Activated CD4-positive, alpha-beta T cell treated with anti-CD3 and anti-CD28 coated beads for 36 hours (primary cell): ENCODE results near the gene GATAD1. TPM values are rescaled to one million over a fixed set of nuclear protein-coding genes. Genes with fewer than 3 reads are reported as not detected.
"Not testable (repeated sequence)": the region's sequence is repeated elsewhere in the genome, so short reads cannot be mapped to it uniquely, and the experiment has no call there.

Experiments used
- ATAC-seq: fragments of 200-7000 bp; cut with Tn5 transposase; one replicate; pipeline ENCODE4 v1.10.0; 2021; ENCODE audit warnings: mild to moderate bottlenecking, moderate library complexity
- CTCF ChIA-PET: fragments of 350-600 bp; sonication (Branson Sonifier 250); formaldehyde crosslinking; loops from one replicate; lab custom pipeline; 2021; ENCODE audit warnings: antibody characterized with exemption; lab: Charles Lee
- POLR2A ChIA-PET: fragments of 350-600 bp; sonication (Branson Sonifier 250); formaldehyde crosslinking; loops from one replicate; lab custom pipeline; 2021; ENCODE audit warnings: antibody characterized with exemption, inconsistent platforms; lab: Charles Lee
- DNase-seq: peaks from one replicate; pipeline ENCODE4 v3.0.0-alpha.2; 2020
- H3K27ac Mint-ChIP-seq: one replicate; pipeline ENCODE4 v1.8.0; 2021; ENCODE audit warnings: mixed read lengths
- H3K27me3 Mint-ChIP-seq: one replicate; pipeline ENCODE4 v1.8.0; 2021; ENCODE audit warnings: mixed read lengths
- H3K36me3 Mint-ChIP-seq: one replicate; pipeline ENCODE4 v1.8.0; 2021; ENCODE audit warnings: low read depth, mixed read lengths
- H3K4me1 Mint-ChIP-seq: one replicate; pipeline ENCODE4 v1.8.0; 2021; ENCODE audit warnings: mixed read lengths
- H3K4me3 Mint-ChIP-seq: one replicate; pipeline ENCODE4 v1.8.0; 2021; ENCODE audit warnings: mild to moderate bottlenecking, moderate library complexity, mixed read lengths
- H3K9me3 Mint-ChIP-seq: one replicate; pipeline ENCODE4 v1.8.0; 2021; ENCODE audit warnings: low read depth, mixed read lengths
- intact Hi-C, 2 experiments: fragments of 100-400 bp; cut with DNase I in 1 of 2; cut with micrococcal nuclease in 1 of 2; formaldehyde crosslinking; loops; one replicate each; pipeline versions ENCODE4 v1.14.2 to v1.15.1; 2022 to 2024; cut with DNase I, micrococcal nuclease
- total RNA-seq, 2 experiments: library from RNA; stranded (reverse); gene quantifications; one replicate each; pipeline ENCODE4 v1.2.3, GENCODE V29; 2021

The GATAD1 gene
- total RNA-seq = 10 to 100 TPM; 18.4 to 19.0 TPM

GRCh38 chr7:92447345-92448204, at the start of gene GATAD1:
Gene GATAD1 (plus strand): TSS chr7:92447482. CDS start chr7:92447730, 248 bp downstream.
- Mint-ChIP-seq H3K4me3 (peak within 1 kb of the TSS; percentile 86), H3K27me3 (no peaks in the 10 kb centered on the region), H3K36me3 (peaks cover 23% of the 10 kb centered on the region), H3K4me1 (peaks cover 15% of the 10 kb centered on the region), H3K27ac (peak within 1 kb of the TSS; percentile 84), H3K9me3 (no peaks in the 10 kb centered on the region)
- ATAC-seq = peak; percentile 89
- CTCF ChIA-PET = interaction anchor here (0.5 to 4.8 kb wide), 38 partner anchors 9 to 667 kb away, joined by 3 to 93 read pairs (median 4); partner anchors contain the start of genes ANKIB1, CYP51A1, KRIT1 and LRRD1
- peak; percentile 91 for DNase-seq
- intact Hi-C loops = loop anchor here (1.0 to 10.0 kb wide), 15 partner anchors 23 to 1365 kb away; partner anchors contain the start of genes ANKIB1 (in 2 of the 2), CYP51A1 (in 2 of the 2), KRIT1 (in 2 of the 2) and LRRD1 (in 2 of the 2)
- POLR2A ChIA-PET = interaction anchor here (0.5 to 2.7 kb wide), 9 partner anchors 23 to 581 kb away, joined by 3 to 12 read pairs (median 6); partner anchors contain the start of genes ANKIB1, CYP51A1, KRIT1 and PEX1

GRCh38 chr7:92397542-92397941, 49.7 kb upstream of the GATAD1 start:
- DNase-seq = no peak
- H3K4me3 Mint-ChIP-seq = no peak overlapping the region
- peaks cover 1% of the 10 kb centered on the region for H3K4me1 Mint-ChIP-seq
- H3K9me3 Mint-ChIP-seq = no peaks in the 10 kb centered on the region
- ChIA-PET POLR2A (no interaction called here), CTCF (no interaction called here)
- no peak for ATAC-seq
- H3K36me3 Mint-ChIP-seq = peaks cover 17% of the 10 kb centered on the region
- no peaks in the 10 kb centered on the region for H3K27me3 Mint-ChIP-seq
- H3K27ac Mint-ChIP-seq = no peak overlapping the region
- intact Hi-C loops = no loop called here

GRCh38 chr7:92400013-92400412, 47.3 kb upstream of the GATAD1 start:
- no peak for DNase-seq
- intact Hi-C loops = no loop called here
- Mint-ChIP-seq H3K27ac (no peak overlapping the region), H3K9me3 (no peaks in the 10 kb centered on the region), H3K4me1 (peaks cover 19% of the 10 kb centered on the region), H3K4me3 (no peak overlapping the region), H3K36me3 (peaks cover 19% of the 10 kb centered on the region), H3K27me3 (no peaks in the 10 kb centered on the region)
- ChIA-PET CTCF (no interaction called here), POLR2A (no interaction called here)
- no peak for ATAC-seq

GRCh38 chr7:92402920-92403759, 44.1 kb upstream of the GATAD1 start:
- ChIA-PET POLR2A (no interaction called here), CTCF (no interaction called here)
- Mint-ChIP-seq H3K27ac (peak overlapping the region; percentile 9), H3K9me3 (no peaks in the 10 kb centered on the region), H3K36me3 (peaks cover 12% of the 10 kb centered on the region), H3K4me3 (no peak overlapping the region), H3K4me1 (peaks cover 19% of the 10 kb centered on the region), H3K27me3 (no peaks in the 10 kb centered on the region)
- DNase-seq = no peak
- peak; percentile 62 for ATAC-seq
- intact Hi-C loops = no loop called here

- H3K36me3 Mint-ChIP-seq = peaks cover 7% of the 10 kb centered on the region
- intact Hi-C loops = no loop called here
- DNase-seq (no peak), ATAC-seq (peak; percentile 14)
- peaks cover 19% of the 10 kb centered on the region for H3K4me1 Mint-ChIP-seq
- no peak overlapping the region for H3K27ac Mint-ChIP-seq
- H3K9me3 Mint-ChIP-seq = no peaks in the 10 kb centered on the region
- H3K4me3 Mint-ChIP-seq = no peak overlapping the region
- ChIA-PET CTCF (interaction anchor here (1.3 kb wide), 1 partner anchor 16 kb away, joined by 3 read pairs; no protein-coding TSS in a partner anchor), POLR2A (no interaction called here)
- no peaks in the 10 kb centered on the region for H3K27me3 Mint-ChIP-seq
Measured at GRCh38 chr7:92403760-92404074, 43.6 kb upstream of the GATAD1 start.

- intact Hi-C loops = no loop called here
- DNase-seq (peak; percentile 62), ATAC-seq (peak; percentile 72)
- H3K4me3 Mint-ChIP-seq = no peak overlapping the region
- peaks cover 4% of the 10 kb centered on the region for H3K36me3 Mint-ChIP-seq
- no peaks in the 10 kb centered on the region for H3K9me3 Mint-ChIP-seq
- peaks cover 19% of the 10 kb centered on the region for H3K4me1 Mint-ChIP-seq
- ChIA-PET CTCF (interaction anchor here (0.9 to 1.4 kb wide), 4 partner anchors 13 to 44 kb away, joined by 3 to 5 read pairs (median 4); partner anchors contain the start of gene GATAD1), POLR2A (no interaction called here)
- H3K27ac Mint-ChIP-seq = peak overlapping the region; percentile 2
- H3K27me3 Mint-ChIP-seq = no peaks in the 10 kb centered on the region
Measured at GRCh38 chr7:92404170-92404614, 43.1 kb upstream of the GATAD1 start.

GRCh38 chr7:92409357-92409756, 37.9 kb upstream of the GATAD1 start:
- H3K9me3 Mint-ChIP-seq = peaks cover 5% of the 10 kb centered on the region
- ChIA-PET POLR2A (no interaction called here), CTCF (no interaction called here)
- no peak overlapping the region for H3K27ac Mint-ChIP-seq
- H3K4me3 Mint-ChIP-seq = no peak overlapping the region
- intact Hi-C loops = no loop called here
- H3K36me3 Mint-ChIP-seq = no peaks in the 10 kb centered on the region
- peaks cover 1% of the 10 kb centered on the region for H3K4me1 Mint-ChIP-seq
- DNase-seq (no peak), ATAC-seq (no peak)
- H3K27me3 Mint-ChIP-seq = peaks cover 9% of the 10 kb centered on the region

- H3K27ac Mint-ChIP-seq, H3K4me3 Mint-ChIP-seq, H3K27me3 Mint-ChIP-seq, H3K36me3 Mint-ChIP-seq, DNase-seq, POLR2A ChIA-PET, H3K4me1 Mint-ChIP-seq, H3K9me3 Mint-ChIP-seq, ATAC-seq, intact Hi-C loops: not testable (repeated sequence)
- CTCF ChIA-PET = interaction anchor here (1.0 to 3.8 kb wide), 2 partner anchors 12 to 14 kb away, joined by 4 to 17 read pairs; no protein-coding TSS in a partner anchor
Measured at GRCh38 chr7:92410162-92410561, 37.1 kb upstream of the GATAD1 start.

GRCh38 chr7:92412745-92413144, 34.5 kb upstream of the GATAD1 start:
- Mint-ChIP-seq H3K9me3 (peaks cover 5% of the 10 kb centered on the region), H3K4me3 (no peak overlapping the region), H3K27me3 (peaks cover 9% of the 10 kb centered on the region), H3K4me1 (no peaks in the 10 kb centered on the region), H3K27ac (no peak overlapping the region), H3K36me3 (no peaks in the 10 kb centered on the region)
- ATAC-seq (no peak), DNase-seq (no peak)
- intact Hi-C loops = no loop called here
- CTCF ChIA-PET = interaction anchor here (1.1 to 3.8 kb wide), 2 partner anchors 9 to 11 kb away, joined by 3 to 17 read pairs; no protein-coding TSS in a partner anchor
- POLR2A ChIA-PET = no interaction called here

GRCh38 chr7:92413550-92413949, 33.7 kb upstream of the GATAD1 start:
- H3K9me3 Mint-ChIP-seq = peaks cover 5% of the 10 kb centered on the region
- CTCF ChIA-PET = interaction anchor here (1.0 to 3.8 kb wide), 3 partner anchors 10 to 12 kb away, joined by 4 to 17 read pairs (median 4); no protein-coding TSS in a partner anchor
- peaks cover 9% of the 10 kb centered on the region for H3K27me3 Mint-ChIP-seq
- no peak overlapping the region for H3K4me3 Mint-ChIP-seq
- H3K4me1 Mint-ChIP-seq = no peaks in the 10 kb centered on the region
- no peak overlapping the region for H3K27ac Mint-ChIP-seq
- POLR2A ChIA-PET = no interaction called here
- ATAC-seq (no peak), DNase-seq (no peak)
- intact Hi-C loops = no loop called here
- no peaks in the 10 kb centered on the region for H3K36me3 Mint-ChIP-seq

GRCh38 chr7:92415225-92415624, 32.1 kb upstream of the GATAD1 start:
- ChIA-PET CTCF (interaction anchor here (0.6 to 2.3 kb wide), 5 partner anchors 9 to 188 kb away, joined by 3 to 7 read pairs (median 3); no protein-coding TSS in a partner anchor), POLR2A (no interaction called here)
- Mint-ChIP-seq H3K36me3 (no peaks in the 10 kb centered on the region), H3K4me3 (no peak overlapping the region), H3K4me1 (no peaks in the 10 kb centered on the region), H3K27me3 (peaks cover 6% of the 10 kb centered on the region), H3K27ac (no peak overlapping the region), H3K9me3 (peaks cover 2% of the 10 kb centered on the region)
- DNase-seq = no peak
- ATAC-seq = no peak
- intact Hi-C loops = no loop called here
